ENCODE data around the gene REEP6.

REEP6 gene

DNA sequence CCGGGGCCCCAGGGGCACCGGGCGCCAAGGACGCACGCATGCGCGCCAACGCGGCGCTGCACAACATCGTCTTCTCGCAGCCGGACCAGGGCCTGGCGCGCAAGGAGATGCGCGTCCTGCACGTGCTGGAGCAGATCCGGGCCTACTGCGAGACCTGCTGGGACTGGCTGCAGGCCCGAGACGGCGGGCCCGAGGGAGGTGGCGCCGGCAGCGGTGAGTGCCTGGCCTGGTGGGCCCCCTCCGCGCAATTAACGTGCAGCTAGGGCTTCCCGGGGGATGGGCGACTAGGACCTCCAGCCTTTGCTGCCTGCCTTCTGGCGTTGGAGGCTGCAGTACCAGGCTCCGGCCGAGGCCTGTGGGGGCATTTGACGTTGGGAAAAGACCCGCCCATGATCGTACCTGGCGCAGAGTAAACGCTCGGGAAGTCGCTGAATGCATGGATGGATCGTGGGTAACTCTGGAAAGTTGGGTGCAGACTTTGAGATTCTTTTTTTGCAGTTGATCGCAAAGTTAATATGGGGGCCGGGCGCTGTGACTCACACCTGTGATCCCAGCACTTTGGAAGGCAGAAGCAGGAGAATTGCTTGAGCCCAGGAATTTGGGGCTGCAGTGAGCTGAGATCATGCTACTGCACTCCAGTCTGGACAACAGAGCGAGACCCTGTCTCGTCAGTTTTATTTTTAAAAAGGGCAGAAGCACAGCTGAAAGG lies 33.8 kb upstream of the REEP6 start:
- no peak for DNase-seq

DNA sequence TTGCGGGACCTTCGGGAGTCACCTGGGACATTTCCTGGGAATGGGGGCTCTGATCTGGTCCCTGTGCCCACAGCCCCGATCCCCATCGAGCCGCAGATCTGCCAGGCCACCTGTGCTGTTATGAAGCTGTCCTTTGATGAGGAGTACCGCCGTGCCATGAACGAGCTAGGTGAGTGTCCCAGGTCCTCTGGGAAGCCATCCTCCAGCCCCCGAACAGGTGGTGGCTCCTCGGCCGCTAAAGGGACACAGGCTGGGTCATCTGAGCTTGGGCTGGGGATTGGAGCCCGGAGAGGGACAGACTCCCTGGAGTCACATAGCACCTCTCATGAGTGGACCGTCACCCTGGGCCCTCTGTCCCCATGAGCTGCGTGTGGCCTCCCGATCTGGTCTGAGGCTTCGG lies 33.1 kb upstream of the REEP6 start:
- no peak for DNase-seq

DNA sequence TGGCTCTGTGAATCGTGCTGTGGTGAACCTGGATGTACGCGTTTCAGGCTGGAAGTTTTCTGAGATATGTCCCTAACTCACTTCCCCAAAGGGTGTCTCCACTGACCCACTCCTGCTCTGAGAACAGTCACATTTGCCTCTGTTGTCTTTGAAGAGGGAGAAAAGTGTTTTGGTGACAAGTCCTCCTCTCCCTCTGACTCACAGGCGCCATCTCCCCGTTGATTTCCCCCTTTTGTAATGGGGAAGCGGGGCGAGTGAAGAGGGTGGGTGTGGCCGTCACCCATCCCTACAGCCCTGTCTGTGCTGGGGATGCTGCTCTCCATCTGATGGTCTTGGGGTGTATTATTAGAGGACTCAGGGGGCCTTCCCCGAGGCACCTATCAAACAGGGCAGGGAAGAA lies 31.5 kb upstream of the REEP6 start:
- peak; percentile 67 for DNase-seq

DNA sequence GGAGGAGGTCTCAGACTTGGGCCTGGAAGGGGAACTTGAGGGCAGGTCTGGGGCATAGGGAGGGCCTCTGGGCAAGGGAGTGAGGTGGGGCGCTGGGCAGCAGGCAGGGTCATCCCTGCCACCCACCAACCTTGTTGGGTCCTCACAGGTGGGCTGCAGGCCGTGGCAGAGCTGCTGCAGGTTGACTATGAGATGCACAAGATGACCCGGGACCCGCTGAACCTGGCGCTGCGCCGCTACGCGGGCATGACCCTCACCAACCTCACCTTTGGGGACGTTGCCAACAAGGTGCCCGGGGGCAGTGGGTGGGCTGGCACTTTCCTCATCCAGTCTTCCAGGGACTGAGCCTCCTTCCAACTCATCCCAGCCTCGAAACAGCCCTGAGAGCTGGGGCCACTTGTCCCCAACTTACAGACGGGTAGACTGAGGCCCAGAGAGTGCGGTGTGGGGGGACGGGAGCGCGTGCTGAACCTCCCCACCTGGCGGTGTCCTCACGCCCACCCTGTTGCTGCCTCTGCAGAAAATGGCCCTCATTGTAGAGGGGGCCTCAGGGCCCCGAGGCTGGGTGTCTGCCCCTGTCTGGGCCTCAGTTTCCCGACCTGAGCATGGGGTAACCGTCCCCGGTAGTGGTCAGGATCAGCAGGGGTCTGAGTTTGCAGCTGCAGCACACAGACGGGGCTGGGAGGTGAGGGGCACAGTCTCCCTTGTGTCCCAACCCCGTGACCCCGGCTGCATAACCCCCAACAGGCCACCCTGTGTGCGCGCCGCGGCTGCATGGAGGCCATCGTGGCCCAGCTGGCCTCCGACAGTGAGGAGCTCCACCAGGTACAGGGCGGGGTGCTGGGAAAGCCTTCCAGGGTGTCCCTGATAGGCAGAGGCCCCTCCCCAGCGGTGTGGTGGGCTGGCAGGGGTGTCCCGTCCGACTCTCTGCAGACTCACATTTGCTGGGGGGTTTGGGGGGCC lies 30.7 kb upstream of the REEP6 start:
- no peak for DNase-seq

DNA sequence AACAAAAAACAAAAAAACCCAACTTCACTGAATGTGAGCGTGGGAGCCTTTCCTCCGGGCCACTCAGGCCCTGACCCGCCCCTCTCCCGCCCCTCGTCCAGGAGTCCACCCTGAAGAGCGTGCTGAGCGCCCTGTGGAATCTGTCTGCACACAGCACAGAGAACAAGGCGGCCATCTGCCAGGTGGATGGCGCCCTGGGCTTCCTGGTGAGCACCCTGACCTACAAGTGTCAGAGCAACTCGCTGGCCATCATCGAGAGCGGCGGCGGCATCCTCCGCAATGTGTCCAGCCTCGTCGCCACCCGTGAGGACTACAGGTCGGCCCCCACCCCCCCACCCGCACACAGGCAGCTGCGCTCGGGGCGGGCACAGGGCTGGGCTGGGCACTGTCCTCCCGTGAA lies 29.1 kb upstream of the REEP6 start:
- no peak for DNase-seq

DNA sequence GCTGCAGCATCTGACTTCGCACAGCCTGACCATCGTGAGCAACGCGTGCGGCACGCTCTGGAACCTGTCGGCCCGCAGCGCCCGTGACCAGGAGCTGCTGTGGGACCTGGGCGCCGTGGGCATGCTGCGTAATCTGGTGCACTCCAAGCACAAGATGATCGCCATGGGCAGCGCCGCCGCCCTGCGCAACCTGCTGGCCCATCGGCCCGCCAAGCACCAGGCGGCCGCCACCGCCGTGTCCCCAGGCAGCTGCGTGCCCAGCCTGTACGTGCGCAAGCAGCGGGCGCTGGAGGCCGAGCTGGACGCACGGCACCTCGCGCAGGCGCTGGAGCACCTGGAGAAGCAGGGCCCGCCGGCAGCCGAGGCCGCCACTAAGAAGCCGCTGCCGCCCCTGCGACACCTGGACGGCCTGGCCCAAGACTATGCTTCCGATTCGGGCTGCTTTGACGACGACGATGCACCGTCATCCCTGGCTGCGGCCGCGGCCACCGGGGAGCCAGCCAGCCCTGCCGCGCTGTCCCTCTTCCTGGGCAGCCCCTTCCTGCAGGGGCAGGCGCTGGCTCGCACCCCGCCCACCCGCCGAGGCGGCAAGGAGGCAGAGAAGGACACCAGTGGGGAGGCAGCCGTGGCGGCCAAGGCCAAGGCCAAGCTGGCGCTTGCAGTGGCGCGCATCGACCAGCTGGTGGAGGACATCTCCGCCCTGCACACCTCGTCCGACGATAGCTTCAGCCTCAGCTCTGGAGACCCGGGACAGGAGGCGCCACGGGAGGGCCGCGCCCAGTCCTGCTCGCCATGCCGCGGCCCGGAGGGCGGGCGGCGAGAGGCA lies 25.6 kb upstream of the REEP6 start:
- peak; percentile 49 for DNase-seq

DNA sequence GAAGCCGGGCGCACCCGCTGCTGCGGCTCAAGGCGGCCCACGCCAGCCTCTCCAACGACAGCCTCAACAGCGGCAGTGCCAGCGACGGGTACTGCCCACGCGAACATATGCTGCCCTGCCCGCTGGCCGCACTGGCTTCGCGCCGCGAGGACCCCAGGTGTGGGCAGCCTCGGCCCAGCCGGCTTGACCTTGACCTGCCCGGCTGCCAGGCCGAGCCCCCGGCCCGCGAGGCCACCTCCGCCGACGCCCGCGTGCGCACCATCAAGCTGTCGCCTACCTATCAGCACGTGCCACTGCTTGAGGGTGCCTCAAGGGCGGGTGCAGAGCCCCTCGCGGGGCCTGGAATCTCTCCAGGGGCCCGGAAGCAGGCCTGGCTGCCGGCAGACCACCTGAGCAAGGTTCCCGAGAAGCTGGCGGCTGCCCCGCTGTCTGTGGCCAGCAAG lies 24.9 kb upstream of the REEP6 start:
- no peak for DNase-seq

DNA sequence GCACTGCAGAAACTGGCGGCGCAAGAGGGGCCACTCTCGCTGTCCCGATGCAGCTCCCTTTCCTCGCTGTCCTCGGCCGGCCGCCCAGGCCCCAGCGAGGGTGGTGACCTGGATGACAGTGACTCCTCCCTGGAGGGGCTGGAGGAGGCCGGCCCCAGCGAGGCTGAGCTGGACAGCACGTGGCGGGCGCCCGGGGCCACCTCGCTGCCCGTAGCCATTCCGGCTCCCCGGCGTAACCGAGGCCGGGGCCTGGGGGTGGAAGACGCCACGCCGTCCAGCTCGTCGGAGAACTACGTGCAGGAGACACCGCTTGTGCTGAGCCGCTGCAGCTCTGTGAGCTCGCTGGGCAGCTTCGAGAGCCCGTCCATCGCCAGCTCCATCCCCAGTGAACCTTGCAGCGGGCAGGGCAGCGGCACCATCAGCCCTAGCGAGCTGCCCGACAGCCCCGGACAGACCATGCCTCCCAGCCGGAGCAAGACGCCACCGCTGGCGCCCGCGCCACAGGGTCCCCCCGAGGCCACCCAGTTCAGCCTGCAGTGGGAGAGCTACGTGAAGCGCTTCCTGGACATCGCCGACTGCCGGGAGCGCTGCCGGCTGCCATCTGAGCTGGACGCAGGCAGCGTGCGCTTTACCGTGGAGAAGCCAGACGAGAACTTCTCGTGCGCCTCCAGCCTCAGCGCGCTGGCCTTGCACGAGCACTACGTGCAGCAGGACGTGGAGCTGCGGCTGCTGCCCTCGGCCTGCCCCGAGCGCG lies 24.3 kb upstream of the REEP6 start:
- no peak for DNase-seq

DNA sequence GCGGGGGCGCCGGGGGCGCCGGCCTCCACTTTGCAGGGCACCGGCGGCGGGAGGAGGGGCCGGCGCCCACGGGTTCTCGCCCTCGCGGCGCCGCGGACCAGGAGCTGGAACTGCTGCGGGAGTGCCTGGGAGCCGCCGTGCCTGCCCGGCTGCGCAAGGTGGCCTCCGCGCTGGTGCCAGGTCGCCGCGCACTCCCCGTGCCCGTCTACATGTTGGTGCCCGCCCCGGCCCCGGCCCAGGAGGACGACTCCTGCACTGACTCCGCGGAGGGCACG lies 23.8 kb upstream of the REEP6 start:
- no peak for DNase-seq

DNA sequence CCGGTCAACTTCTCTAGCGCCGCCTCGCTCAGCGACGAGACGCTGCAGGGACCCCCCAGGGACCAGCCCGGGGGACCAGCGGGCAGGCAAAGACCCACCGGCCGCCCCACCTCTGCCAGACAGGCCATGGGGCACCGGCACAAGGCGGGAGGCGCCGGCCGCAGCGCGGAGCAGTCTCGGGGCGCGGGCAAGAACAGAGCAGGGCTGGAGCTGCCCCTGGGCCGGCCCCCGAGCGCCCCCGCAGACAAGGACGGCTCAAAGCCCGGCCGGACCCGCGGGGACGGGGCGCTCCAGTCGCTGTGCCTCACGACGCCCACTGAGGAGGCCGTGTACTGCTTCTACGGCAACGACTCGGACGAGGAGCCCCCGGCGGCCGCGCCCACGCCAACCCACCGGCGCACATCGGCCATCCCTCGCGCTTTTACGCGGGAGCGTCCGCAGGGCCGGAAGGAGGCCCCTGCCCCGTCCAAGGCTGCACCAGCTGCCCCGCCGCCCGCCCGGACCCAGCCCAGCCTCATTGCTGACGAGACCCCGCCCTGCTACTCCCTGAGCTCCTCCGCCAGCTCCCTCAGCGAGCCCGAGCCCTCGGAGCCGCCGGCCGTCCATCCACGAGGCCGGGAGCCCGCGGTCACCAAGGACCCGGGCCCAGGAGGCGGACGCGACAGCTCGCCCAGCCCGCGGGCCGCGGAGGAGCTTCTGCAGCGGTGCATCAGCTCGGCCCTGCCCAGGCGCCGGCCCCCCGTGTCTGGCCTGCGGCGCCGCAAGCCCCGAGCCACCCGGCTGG lies 23.3 kb upstream of the REEP6 start:
- DNase-seq = no peak

DNA sequence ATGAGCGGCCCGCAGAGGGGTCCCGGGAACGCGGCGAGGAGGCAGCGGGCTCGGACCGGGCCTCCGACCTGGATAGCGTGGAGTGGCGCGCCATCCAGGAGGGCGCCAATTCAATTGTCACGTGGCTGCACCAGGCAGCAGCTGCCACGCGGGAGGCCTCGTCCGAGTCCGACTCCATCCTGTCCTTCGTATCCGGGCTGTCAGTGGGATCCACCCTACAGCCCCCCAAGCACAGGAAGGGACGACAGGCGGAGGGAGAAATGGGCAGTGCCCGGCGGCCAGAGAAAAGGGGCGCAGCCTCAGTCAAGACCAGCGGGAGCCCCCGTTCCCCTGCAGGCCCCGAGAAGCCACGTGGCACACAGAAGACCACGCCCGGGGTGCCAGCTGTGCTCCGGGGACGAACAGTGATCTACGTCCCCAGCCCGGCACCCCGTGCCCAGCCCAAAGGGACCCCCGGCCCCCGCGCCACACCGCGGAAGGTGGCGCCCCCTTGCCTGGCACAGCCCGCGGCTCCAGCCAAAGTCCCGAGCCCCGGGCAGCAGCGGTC lies 22.6 kb upstream of the REEP6 start:
- DNase-seq = no peak

DNA sequence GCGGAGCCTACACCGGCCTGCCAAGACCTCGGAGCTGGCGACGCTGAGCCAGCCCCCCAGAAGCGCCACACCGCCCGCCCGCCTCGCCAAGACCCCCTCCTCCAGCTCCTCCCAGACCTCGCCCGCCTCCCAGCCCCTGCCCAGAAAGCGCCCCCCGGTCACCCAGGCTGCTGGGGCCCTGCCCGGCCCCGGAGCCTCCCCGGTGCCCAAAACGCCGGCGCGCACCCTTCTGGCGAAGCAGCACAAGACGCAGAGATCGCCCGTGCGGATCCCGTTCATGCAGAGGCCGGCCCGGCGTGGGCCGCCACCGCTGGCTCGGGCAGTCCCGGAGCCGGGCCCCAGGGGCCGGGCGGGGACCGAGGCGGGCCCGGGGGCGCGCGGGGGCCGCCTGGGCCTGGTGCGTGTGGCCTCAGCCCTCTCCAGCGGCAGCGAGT lies 22.1 kb upstream of the REEP6 start:
- DNase-seq = peak; percentile 55

DNA sequence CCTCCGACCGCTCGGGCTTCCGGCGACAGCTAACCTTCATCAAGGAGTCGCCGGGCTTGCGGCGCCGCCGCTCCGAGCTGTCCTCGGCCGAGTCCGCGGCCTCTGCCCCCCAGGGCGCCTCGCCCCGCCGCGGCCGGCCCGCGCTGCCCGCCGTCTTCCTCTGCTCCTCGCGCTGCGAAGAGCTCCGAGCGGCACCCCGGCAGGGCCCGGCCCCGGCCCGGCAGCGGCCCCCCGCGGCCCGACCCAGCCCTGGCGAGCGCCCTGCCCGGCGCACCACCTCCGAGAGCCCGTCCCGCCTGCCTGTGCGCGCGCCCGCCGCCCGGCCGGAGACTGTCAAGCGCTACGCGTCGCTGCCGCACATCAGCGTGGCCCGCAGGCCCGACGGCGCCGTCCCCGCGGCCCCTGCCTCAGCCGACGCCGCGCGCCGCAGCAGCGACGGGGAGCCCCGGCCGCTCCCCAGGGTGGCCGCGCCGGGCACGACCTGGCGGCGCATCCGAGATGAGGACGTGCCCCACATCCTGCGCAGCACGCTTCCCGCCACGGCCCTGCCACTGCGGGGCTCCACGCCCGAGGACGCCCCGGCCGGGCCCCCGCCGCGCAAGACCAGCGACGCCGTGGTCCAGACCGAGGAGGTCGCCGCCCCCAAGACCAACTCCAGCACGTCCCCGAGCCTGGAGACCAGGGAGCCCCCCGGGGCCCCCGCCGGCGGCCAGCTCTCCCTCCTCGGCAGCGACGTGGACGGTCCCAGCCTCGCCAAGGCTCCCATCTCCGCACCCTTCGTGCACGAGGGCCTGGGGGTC lies 21.5 kb upstream of the REEP6 start:
- no peak for DNase-seq

DNA sequence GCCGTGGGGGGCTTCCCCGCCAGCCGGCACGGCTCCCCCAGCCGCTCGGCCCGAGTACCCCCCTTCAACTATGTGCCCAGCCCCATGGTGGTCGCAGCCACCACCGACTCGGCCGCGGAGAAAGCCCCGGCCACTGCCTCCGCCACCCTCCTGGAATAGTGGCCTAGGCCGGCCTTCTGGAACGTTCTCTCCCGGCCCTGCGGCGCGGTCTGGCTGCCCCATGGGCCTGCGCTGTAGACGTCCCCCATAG lies 21.0 kb upstream of the REEP6 start:
- DNase-seq = no peak

DNA sequence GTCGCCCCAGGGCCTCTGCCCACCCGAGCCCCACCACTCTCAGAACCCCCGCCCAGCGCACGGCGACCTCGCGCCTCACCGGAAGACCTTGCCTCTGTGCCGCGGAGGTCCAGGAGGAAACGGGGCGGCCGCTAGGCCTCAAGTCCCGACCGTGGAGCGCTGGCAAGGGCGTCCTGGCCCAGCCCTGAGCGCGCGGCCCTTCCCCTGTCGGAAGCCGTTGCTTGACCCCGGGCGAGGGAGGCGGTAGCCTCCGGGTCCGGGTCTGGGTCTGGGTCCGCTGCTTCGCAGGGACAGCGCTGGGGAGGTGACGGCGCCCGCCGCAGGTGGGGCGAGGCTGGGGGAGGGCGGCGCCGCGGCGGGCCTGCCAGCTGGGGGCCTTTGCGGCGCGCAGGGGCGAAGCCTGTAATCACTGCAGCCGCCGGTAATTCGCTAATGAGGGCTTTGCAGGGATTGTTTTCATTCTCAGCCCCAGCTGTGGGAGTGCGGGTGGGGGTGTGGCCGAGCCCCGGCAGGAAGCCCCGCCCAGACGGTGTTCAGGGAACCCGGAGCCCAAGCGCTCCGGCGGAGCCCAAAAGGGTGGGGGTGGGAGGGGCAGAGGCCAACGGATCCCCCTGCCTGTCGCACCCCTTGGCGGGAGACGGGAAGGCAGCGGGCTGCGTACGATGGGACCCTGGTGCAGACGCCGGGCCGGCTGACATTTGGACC lies 20.5 kb upstream of the REEP6 start:
- no peak for DNase-seq

DNA sequence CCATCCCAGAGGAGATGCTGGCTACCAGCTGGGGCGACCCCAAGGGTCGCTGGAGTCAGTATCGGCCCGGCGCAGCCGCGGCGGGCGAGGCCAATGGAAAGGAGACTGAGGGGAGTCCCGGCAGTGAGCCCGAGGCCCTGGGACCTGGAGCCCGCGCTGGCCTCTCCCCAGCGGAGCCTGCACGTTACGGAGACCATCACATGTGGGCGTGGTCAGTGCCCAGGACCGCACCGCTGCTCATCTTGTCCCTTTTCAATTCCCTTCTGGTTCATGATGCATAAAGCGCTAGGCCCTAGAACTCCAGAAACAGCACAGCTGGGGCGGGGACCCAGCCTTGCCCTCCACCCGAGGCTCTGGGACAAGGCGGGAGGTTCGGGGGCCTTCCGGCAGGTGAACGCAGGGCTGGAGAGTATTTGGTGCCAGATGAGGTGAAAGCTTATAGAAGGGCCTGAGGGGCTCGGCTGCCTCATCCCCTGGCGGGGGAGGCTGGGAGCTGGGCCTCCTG lies 19.9 kb upstream of the REEP6 start:
- DNase-seq = no peak

DNA sequence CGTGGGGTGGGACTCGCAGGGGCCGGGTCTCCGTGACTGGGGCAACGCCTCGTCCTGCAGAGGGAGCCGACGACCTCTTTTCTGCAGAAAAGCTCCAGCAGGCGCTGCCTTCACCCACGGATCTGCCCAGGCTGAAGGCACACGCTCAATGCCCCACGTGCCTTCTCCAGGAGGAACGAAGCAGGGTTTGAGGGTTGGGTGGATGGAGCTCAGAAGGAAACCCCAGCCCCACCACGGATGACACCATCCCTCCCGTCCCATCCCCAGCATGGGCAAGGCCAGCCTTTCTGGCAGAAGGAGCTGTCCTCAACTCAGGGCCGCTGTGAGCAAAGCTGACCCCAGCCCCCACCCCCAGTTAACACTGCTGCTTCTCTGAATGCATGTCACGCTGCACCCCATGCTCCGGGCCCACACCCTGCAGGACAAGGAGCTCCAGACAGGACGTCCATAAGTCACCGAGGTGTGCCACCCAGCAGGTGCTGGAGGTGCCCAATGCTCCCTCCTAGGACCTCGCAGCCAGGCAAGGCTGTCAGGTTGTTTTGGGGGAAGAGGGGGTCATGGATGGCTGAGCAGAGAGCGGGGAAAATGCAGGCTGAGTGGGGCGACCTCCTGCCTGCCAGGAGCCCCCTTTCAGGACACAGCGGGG lies 19.3 kb upstream of the REEP6 start:
- DNase-seq = no peak

DNA sequence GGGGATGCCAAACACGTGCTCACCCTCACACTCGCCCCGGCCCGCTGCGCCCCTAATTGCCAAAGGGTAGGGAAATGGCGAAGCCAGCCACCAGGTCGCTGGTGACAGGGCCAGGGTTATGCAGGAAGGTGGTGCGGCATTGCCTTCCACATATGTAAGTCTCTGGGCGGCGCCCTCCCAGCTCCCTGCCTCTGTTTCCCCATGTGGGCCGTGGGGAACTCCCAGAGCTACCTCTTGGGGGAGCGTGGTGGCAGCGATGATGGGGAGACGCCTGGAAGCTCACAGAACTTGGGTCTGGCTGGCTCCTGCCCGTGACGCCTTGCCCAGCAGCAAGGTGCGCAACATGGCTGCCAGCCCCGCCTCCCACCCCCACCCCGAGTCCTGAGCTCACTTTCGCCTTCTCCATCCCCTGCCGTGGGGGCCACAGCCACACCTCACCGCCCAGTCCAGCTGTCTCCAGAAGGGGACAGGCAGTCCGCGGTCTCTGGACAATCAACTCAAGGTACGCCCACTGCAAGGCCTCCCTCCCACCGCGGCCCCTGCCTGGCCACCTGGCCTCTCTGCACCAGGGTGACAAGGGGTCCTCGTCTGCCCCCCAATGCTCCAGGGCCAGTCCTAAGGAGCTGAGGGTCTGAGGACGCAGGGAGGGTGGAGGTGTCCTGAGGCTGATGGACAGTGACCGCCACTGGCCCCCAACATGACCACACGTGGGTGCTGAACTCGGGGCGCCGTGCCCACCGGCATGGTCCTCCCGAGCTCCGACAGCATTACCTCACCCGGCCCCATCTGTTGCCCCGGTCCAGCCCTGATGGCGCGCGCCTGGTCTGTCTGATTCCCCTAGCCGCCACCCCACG lies 18.5 kb upstream of the REEP6 start:
- no peak for DNase-seq
